HG03039 (cell line): ENCODE results near the gene VPS54.
"Not testable (repeated sequence)": the region's sequence is repeated elsewhere in the genome, so short reads cannot be mapped to it uniquely, and the experiment has no call there.

Experiments
- ATAC-seq: cut with Tn5 transposase; IDR thresholded peaks from one replicate; pipeline ENCODE4 v1.9.1; 2021; ENCODE audit warnings: mild to moderate bottlenecking, moderate library complexity; ENCODE audit not compliant: unreplicated experiment

Gene VPS54

GRCh38 chr2:64023485-64024258, 4.4 kb upstream of the VPS54 start:
- no peak for ATAC-seq

GRCh38 chr2:64021578-64021977, 2.4 kb upstream of the VPS54 start:
- no peak for ATAC-seq

DNA sequence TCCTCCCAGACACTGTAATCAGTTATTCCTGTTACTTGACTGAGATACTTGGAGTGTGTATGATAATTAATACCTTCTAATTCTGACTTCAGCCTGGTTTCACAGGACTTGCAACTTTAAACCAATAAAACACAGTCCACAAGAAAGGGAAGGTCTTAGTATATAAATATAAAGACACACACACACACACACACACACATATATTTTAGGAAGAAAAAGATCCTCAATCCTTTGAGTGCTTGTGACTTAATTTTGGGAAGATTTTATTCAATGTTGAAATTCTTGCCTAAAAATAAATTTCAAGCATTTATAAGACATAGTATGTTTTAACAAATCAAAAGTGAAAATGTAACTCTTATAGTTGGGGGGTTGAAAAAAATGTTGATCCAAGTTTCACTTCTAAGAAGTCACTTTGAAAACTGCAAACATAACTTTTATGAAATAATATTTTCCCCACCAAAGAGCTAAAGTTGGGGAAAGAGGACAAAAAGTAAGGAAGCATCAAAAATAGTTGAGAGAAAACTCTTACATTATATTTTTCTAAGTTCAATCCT, 824 bp upstream of the VPS54 start:
- no peak for ATAC-seq

DNA sequence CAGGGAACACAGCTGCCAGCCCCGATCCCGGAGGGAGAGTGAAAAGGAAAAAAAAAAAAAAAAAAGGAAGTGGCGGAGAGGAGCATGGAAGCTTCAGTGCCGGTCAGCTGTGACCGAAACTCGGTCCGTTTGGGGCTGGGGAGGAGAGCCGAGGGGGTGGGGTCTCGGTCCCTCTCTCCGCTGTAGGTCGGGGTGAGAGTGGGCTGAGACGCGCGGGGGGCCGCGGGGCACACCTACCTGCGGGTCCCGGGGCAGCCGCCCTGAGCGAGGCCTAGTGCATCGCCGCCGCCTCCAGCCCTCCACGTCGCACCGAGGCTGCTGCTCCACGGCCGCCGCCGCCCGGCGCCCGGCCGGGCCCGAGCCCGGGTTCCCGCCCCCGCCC, 536 bp downstream of the VPS54 start:
- ATAC-seq = peak; percentile 54

- ATAC-seq = no peak
Observed at GRCh38 chr2:64017811-64018700, 1.2 kb downstream of the VPS54 start.

DNA sequence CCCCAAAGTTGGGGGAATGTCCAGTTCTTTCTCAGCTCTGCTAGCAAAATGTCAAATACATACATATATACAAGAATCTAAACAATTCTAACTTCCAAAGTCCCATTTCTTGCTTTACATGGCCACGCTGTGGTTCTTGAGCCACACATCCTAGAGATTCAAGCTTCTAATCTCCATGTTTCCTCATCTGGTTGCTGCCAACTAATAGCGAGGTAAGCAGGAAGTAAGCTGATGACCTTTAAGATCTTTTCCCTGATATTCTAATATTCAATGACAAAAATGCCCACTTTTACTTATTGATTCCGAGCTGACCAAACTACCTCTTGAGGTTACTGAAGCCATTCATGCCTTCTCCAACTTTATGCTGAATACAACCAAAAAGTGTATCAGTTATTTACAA, 3.3 kb downstream of the VPS54 start:
- no peak for ATAC-seq

- no peak for ATAC-seq
Observed at GRCh38 chr2:64015391-64015790, 3.8 kb downstream of the VPS54 start.

DNA sequence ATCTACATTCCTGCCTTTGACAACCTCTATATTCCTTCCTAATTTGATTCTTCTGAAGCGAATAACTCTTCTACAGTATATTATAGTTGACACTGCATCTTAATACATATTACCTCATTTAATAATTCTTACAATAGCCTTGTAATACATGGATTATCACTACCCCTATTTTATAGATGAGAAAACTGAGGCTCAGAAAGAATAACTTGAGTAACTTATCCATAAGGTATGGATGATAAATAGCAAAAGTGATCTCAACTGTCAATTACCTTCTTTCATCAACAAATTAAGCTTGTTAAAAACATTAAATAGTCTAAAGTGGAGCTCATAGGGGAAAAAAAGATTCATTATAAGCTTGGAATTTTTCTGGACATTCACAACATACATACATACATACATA, 4.6 kb downstream of the VPS54 start:
- ATAC-seq = no peak

- ATAC-seq = no peak
Observed at GRCh38 chr2:64013053-64013452, 6.2 kb downstream of the VPS54 start.

- ATAC-seq = no peak
Observed at GRCh38 chr2:64012115-64012514, 7.1 kb downstream of the VPS54 start.

- no peak for ATAC-seq
Observed at GRCh38 chr2:64008434-64009009, 10.7 kb downstream of the VPS54 start.

GRCh38 chr2:64007924-64008323, 11.3 kb downstream of the VPS54 start:
- no peak for ATAC-seq

DNA sequence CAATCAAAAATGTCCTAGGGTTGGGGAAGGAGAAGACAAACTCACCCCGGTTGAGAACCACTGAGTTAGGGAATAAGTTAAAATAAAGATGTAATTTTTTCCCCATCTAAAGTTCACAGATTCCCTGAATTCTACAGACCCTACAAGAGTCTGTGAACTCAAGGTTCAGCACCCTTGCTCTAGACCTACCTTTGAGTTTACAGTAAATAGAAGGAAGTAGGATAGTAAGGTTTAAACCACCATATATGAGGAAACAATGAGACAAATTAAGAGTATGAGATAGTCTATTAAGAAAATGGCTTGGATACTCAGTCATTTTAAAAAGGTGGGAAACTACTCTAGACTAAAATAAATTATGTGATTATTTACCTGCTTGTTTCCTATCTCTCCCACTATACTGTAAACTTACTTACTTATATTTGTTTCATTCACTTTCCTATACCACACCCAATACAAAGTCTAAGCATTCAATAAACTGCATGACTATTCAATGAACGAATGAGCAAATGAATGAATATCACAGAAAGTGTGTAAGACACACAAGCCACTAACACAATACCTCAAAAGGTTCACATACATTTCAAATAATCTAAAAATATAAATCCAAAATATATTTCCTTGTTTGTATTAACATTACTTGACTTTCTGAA, 13.4 kb downstream of the VPS54 start:
- no peak for ATAC-seq

DNA sequence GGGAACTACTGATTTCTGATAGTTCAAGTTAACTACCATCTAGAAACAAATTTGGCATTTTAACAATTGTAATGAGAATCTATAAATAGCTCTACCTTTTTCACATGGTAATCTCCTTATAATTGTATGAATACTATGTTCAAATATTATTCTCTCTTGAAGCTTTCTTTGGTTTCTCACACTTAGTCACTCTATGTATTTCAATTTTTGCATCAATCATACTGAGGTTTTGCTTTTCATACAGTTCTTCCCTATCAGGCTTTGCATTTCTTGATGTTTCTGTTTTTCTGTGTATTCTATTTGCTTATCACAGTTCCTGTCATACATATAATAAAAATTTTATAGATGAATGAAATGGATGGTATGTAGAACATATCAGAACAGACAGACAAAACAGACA, 16.0 kb downstream of the VPS54 start:
- ATAC-seq = no peak

GRCh38 chr2:64001382-64002101, 17.7 kb downstream of the VPS54 start:
- no peak for ATAC-seq

DNA sequence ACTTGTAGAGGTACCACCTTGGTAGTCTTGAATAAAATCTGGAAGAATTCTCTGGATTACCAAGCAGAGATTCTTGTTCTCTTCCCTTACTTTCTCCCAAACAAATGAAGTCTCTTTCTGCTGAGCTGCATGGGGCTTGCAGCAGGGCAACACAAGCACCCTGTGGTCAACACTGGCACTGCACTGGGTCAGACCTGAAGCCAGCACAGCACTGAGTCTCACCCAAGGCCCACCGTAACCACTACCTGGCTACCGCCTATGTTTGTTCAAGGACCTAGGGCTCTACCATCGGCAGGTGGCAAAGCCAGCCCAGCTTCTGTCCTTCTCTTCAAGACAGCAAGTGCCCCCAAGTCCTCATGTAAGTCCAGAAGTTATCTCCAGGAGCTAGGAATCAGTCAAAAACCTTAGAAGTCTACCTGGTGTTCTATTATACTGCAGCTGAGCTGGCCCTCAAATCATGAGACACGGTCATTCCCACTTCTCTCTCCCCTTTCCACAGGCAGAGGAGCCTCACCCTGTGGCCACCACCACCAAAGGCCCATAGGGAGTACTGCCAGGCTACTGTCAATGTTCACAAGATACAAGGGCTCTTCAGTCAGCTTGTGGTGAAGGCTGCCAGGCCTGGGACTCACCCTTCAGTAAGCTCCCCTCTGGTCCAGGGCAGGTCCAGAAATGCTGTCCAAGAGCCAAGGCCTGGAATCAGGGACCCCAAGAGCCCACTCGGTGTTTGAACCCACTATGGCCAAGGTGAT, 18.4 kb downstream of the VPS54 start:
- no peak for ATAC-seq

GRCh38 chr2:63999049-63999448, 20.2 kb downstream of the VPS54 start:
- no peak for ATAC-seq

GRCh38 chr2:63996582-63997198, 22.5 kb downstream of the VPS54 start:
- not testable (repeated sequence) for ATAC-seq
